ENCODE results near the gene ZCCHC2.

ZCCHC2 gene

DNA sequence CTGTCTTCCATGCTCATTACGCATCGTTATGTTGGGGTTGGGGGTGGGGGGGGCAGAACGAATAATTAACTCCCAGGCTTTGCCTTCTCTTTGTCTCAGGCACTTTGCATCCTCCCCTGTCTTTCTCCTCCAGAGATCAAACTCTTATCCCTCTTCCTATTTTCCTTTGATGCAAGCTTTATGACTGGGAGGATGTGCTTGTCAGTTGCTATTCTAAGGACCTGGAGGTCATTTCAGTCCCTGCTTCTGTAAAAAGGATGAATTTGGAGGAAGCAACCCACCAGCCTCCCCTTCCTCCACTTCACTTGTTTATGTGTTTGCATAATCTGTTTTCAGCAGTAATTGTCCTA lies 87.5 kb downstream of the ZCCHC2 start:
- no peak for DNase-seq (ENCODE audit: low read depth)

DNA sequence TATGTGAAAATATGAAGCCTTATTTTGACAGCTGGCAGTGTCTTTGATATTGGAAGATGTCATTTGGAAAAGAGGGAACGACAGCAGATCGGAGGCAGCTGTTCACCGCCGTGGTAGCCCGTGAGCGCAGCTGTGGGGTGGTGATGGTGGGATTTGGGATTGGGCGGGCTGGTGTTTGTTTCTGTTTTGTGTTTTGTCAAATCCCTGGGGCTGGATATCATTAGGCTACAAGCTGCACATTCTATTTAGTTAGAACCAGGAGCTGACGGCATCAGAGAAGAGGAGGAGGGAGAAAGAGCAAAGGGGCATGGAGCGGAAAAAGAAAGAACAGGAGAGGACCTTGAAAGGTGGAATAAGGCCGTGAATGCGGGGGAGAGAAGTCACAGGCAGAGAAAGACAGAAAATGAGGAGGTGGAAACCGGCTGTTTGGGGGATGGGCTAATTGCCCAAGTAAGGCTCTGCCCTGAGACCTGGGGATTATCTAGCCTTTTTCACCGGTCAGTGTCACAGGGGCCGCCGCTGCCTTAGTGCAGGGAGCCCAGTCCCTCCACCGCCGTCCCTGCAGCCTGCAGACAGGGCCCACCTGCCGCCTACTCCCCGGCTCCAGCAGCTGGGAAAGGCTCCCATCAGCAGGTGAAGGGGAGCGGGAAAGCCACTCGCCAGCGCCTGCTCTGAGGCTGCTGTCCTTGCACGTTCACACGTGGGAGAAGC lies 88.0 kb downstream of the ZCCHC2 start:
- DNase-seq (ENCODE audit: low read depth) = no peak

DNA sequence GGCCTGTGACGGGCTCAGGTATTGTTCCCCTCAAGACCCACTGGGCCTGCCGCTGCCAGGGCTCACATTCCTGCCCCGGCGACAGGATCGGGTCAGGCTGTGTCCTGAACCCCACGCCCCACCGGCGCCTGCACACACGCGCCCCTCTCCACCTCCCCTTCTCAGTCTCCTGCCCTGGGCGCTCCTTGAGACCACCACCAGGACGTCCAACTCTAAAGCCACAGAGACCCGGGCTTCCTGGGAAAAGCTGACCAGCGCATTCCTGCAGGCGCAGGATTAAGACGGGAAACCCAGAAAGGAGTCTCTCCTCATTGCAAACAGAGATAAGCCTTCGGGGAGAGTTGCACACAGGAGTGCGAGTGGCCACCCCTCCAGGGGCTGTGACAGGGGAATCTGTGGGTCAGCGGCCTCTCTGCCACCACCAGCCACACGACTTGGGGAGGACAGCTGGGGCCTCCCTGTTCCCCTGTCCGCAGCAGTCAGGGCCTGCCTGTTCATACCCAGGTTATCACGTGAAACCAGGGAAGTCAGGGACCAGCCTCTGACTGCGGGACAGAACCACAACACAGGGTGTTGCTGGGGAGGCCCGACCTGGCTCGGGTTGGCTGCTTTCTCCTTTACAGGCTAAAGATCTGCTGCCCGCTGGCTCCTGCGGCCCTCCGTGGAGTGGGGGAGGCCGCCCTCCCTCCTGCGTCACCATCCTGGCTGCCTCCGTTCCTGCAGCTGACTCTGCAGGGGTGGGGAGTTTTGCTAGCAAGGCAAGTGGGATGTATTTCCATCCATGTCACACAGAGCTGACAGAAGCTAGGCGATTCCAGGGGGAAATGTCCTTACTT lies 88.8 kb downstream of the ZCCHC2 start:
- no peak for DNase-seq (ENCODE audit: low read depth)

DNA sequence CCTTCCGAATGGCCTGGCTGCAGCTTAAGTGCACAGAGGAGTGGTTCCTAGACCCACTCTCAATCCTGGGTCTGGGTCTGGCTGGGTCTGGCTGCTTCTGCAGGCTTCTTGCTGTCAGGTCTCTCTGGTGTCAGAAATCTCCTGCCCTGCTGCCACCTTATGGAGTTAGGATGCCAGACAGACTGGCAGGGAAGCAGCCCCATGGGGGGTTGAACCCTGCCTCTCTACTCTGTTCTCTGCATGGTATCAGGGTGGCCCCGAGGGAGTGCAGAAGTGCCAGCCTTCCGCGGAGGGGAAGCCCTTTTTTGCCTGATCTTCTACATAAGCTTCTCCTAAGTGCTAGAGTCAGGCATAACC lies 89.4 kb downstream of the ZCCHC2 start:
- no peak for DNase-seq (ENCODE audit: low read depth)

DNA sequence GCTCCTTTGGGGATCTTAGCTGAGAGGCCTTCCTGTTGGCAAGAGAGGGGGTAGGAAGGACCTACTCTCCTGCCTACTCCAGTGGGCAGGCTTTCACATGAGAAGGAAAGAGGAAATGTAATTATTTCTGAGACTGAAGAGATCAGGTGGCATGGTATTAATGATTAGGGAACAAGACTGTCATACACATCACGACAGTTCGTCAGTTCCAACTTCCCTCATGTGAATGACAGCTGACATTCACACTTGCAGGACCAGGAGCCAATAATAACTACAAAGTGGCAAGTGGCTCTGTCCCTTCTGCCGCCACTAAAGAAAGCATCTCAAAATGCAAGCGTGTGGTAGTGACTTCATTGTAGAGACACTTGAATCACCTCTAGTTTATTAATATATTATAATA lies 90.0 kb downstream of the ZCCHC2 start:
- no peak for DNase-seq (ENCODE audit: low read depth)

DNA sequence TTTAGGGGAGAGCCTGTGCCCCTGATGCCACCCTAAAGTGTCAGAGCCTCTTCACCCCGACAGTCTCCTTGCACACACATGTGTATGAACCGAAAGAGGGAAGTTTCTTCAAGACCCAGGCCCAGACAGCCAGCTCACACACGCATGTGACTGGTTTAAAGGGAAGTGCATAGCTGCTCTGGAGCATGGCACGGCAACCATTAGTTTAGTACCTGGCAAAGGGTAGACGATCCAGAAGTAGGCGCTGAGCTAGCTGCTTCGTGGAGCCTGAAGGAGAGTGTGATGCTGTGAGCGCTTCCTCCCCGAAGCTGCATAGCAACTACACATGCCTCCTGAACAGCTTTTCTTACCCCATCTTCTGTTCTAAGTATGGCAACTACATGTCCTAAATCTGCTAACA lies 91.7 kb downstream of the ZCCHC2 start:
- no peak for DNase-seq (ENCODE audit: low read depth)

DNA sequence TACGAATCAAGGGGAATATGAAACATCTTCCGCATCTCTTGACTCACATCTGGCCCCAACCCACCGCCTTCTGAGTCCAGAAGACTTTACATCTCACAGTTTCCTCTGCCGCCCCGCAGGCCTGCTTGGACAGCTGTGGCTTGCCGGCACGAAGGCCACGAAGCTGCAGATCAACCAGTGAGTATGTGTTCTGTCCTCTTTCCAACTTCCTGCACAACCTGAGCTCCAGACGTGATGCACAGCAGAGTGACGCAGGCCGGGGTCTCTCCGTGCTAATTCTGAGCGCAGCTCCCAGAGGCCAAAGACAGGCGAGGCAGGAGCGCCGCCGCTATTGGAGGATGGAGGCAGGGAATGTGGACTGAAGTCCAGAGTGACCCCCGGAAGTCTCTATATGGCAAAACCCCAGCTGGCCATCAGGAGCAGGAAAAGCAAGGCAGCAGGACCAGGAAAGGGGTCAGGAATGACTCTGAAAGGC lies 93.5 kb downstream of the ZCCHC2 start:
- DNase-seq (ENCODE audit: low read depth) = no peak

DNA sequence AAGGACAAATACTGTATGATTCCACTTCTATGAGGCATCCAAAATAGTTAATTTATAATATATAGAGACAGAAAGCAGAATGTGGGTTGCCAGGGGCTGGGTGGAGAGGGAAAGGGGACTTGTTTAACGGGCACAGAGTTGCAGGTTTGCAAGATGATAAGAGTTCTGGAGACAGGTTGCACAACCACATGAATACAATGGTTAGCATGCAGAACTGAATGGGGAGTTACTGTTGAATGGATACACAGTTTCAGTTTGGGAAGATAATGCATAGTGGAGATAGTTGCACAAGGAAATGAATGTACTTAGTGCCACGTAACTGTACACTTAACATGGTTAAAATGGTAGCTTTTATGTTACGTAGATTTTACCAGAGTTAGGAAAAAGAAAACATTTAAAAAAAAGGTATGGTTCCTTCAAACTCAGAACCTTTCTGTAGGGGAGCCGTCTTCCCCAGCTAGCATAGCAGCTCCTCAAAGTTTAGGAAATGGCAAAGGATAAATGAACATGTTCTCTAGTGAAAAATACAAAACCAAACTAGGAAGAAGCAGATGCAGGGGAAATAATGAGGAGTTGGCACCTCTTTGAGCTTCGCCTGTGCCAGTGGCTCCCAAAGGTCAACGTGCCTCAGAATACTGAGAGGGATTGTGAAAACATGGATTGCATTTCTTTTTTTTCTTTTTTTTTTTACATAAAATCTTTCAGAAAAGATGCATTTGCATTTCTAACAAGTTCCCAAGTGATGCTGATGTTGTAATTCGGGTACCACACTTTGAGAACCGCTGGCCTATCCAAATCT lies 95.2 kb downstream of the ZCCHC2 start:
- no peak for DNase-seq (ENCODE audit: low read depth)

- no peak for DNase-seq (ENCODE audit: low read depth)
These were observed 95.9 kb downstream of the ZCCHC2 start for GRCh38 chr18:62618735-62619134.

DNA sequence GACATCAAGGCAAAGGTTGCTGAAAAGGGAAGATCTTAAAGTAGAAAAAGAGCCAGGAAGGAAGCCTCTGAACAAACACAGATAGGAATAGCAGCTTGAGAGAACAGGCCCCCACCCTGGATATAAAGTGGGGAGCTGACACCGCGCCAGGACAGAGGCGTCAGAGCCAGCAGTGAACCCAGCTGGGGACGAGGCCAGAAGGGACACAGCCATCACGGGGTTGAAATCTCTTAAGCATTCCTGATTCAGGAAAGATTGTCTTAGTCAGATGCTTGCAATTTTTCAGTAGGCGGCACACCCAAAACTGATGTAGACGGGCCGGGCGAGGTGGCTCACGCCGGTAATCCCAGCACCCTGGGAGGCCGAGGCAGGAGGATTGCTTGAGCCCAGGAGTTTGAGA lies 98.7 kb downstream of the ZCCHC2 start:
- no peak for DNase-seq (ENCODE audit: low read depth)

GRCh38 chr18:62625019-62625418 lies 102.2 kb downstream of the ZCCHC2 start:
- no peak for DNase-seq (ENCODE audit: low read depth)

Measured in activated T-cell treated with anti-CD3 and anti-CD28 coated beads for 48 hours (primary cell).